HFF-Myc (cell line): ENCODE data around the gene RNF215.

Source experiments
- DNase-seq: peaks from one replicate; pipeline ENCODE4 v3.0.0-alpha.2; 2011; ENCODE audit warnings: low read depth; ENCODE audit errors: extremely low read depth
- H3K4me3 ChIP-seq: replicated peaks from 2 replicates; pipeline ENCODE4 v1.5.1; 2011; ENCODE audit warnings: low read depth, mild to moderate bottlenecking, control low read depth, low read length
- CTCF ChIP-seq: IDR thresholded peaks from 2 replicates; pipeline ENCODE4 v1.5.1; 2012; ENCODE audit warnings: mild to moderate bottlenecking, low read depth, low read length, control low read depth; ENCODE audit errors: missing control alignments

RNF215 gene

GRCh38 chr22:30365891-30366290 is 21.3 kb downstream of the RNF215 start:
- DNase-seq, result no peak
- no peak overlapping the region for H3K4me3 ChIP-seq
- TF ChIP-seq CTCF, result no peak

GRCh38 chr22:30362651-30363281 is 24.4 kb downstream of the RNF215 start:
- no peak for TF ChIP-seq CTCF
- H3K4me3 ChIP-seq, result no peak overlapping the region
- DNase-seq, result no peak

- no peak overlapping the region for H3K4me3 ChIP-seq
- no peak for TF ChIP-seq CTCF
- no peak for DNase-seq
Measured at GRCh38 chr22:30361916-30362650, 25.1 kb downstream of the RNF215 start.

GRCh38 chr22:30358541-30358940 is 28.7 kb downstream of the RNF215 start:
- DNase-seq, result no peak
- H3K4me3 ChIP-seq, result no peak overlapping the region
- no peak for TF ChIP-seq CTCF

GRCh38 chr22:30357650-30358215 is 29.5 kb downstream of the RNF215 start:
- DNase-seq, result no peak
- TF ChIP-seq CTCF, result no peak
- H3K4me3 ChIP-seq, result peak overlapping the region; percentile 78

GRCh38 chr22:30357236-30357570 is 30.0 kb downstream of the RNF215 start:
- no peak for TF ChIP-seq CTCF
- peak overlapping the region; percentile 78 for H3K4me3 ChIP-seq
- DNase-seq, result peak; percentile 4
